ENCODE results near the gene LCLAT1. TPM values are rescaled to one million over a fixed set of nuclear protein-coding genes. Genes with fewer than 3 reads are reported as not detected.

The LCLAT1 gene
- total and polyA plus RNA-seq, 8 donors = 2.0 to 15.0 (median 9.8) TPM

DNA sequence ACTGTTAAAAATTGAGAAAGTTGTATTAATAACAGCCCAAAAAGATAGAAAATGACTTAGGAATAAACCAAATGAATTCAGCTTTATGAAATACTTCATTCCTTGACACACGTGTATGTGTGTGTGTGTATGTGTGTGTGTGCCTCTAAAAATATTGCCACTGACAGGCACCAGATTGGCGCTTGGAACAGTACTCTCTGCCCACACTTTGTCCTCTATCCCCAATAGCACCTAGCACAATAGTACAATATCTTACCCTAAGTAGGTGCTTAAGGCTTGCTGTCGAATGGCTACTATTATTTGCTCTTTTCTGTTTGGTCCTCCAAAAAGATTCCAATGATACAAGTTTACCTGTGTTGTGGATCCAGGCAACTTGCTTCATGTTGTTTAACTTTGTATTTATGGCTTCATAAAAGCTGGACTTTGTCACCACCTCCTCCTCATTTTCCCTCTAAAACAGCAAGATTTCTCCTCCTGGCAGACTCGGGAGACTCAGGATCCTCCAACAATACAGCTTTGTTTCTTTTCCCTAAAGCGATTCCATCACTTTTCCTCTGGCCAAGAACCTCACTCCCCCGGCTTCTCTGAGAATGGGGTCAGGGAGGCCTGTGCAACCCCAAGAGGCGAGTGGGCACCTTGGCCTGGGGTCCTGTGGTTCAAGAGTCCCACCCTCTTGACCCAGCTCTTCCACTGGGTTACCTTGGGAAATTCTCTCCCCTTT is 43.3 kb upstream of the LCLAT1 start:
- TF ChIP-seq, protein P1, sequence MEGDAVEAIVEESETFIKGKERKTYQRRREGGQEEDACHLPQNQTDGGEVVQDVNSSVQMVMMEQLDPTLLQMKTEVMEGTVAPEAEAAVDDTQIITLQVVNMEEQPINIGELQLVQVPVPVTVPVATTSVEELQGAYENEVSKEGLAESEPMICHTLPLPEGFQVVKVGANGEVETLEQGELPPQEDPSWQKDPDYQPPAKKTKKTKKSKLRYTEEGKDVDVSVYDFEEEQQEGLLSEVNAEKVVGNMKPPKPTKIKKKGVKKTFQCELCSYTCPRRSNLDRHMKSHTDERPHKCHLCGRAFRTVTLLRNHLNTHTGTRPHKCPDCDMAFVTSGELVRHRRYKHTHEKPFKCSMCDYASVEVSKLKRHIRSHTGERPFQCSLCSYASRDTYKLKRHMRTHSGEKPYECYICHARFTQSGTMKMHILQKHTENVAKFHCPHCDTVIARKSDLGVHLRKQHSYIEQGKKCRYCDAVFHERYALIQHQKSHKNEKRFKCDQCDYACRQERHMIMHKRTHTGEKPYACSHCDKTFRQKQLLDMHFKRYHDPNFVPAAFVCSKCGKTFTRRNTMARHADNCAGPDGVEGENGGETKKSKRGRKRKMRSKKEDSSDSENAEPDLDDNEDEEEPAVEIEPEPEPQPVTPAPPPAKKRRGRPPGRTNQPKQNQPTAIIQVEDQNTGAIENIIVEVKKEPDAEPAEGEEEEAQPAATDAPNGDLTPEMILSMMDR (IDR thresholded peaks at IDR 0.05) = no peak
- no peak overlapping the region for H3K27ac ChIP-seq
- H3K4me1 ChIP-seq = no peaks in the 10 kb centered on the region
- no peak overlapping the region for H3K4me3 ChIP-seq
- H3K27me3 ChIP-seq = no peaks in the 10 kb centered on the region
- H3K36me3 ChIP-seq = no peaks in the 10 kb centered on the region
- WGBS, 2 donors = 84 to 87% methylated on average over 7 of the region's 7 CpGs
- DNase-seq (no peak), FAIRE-seq (no peak), ATAC-seq (no peak)
- intact Hi-C loops (cut with DNase I) = no loop called here
- H3K9me3 ChIP-seq = no peaks in the 10 kb centered on the region

DNA sequence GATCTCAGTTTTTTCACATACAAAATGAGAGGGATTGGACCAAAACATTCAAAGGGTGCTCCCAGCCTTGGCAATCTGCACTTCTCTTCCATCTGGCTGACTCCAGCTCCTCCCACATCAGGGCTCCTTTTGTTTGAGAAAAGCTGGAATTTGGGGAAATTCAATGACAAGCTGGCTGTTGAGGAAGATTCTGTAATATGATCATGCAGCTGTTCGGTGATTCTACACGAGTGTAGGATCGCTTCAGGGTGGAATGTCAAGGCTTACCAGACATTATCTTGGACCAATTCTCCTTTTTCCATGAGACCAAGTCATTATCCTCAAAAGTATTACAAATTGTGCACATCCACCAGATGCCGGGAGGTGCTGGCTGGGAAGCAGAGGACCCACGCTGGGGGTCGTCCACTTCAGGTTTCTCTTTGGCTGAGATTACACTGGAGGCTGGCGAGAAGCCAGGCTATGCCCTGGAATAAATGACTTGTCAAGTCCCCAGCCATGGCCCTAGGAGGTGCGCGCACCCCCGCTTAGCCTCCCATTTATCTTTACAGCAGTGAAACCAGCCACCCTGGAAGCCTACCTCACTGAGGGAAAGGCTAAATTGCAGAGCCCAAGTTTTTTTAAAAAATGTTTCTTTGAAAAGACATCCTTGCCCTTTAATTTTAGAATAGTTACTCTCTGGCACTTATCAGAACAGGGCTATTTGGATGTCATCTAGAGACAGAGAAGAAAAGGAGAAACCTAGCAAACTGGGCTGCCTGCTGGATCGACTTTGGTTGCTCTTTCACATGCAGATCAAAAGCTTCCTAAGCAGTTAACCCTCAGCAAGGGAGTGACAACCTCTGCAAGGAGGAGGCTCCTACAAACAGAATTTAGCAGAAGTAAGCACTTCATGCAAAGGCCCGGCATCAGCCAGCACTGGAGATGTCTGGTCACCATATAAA is 42.5 kb upstream of the LCLAT1 start:
- TF ChIP-seq, protein P1 (IDR thresholded peaks at IDR 0.05) = no peak
- 68 to 70% methylated on average over 12 of the region's 12 CpGs for WGBS, 2 donors
- no peaks in the 10 kb centered on the region for H3K9me3 ChIP-seq
- no peak for FAIRE-seq
- DNase-seq = peak in 1 of 6 donors; percentile 47
- H3K27ac ChIP-seq = no peak overlapping the region
- no peaks in the 10 kb centered on the region for H3K36me3 ChIP-seq
- peak in 1 of 4 donors; percentile 16 for ATAC-seq
- no peak overlapping the region for H3K4me3 ChIP-seq
- no peaks in the 10 kb centered on the region for H3K4me1 ChIP-seq
- no peaks in the 10 kb centered on the region for H3K27me3 ChIP-seq
- intact Hi-C loops (cut with DNase I) = no loop called here

GRCh38 chr2:30405260-30405605 is 41.8 kb upstream of the LCLAT1 start:
- TF ChIP-seq, protein P1 (IDR thresholded peaks at IDR 0.05) = no peak
- intact Hi-C loops (cut with DNase I) = no loop called here
- FAIRE-seq = no peak
- Histone ChIP-seq H3K27ac (no peak overlapping the region), H3K9me3 (no peaks in the 10 kb centered on the region), H3K36me3 (no peaks in the 10 kb centered on the region), H3K4me1 (no peaks in the 10 kb centered on the region), H3K27me3 (no peaks in the 10 kb centered on the region), H3K4me3 (no peak overlapping the region)
- 73 to 91% methylated on average over 1 of the region's 1 CpG for WGBS, 2 donors
- DNase-seq = no peak
- ATAC-seq = no peak

- Histone ChIP-seq H3K27me3 (no peaks in the 10 kb centered on the region), H3K9me3 (no peaks in the 10 kb centered on the region), H3K27ac (no peak overlapping the region), H3K4me1 (no peaks in the 10 kb centered on the region), H3K36me3 (no peaks in the 10 kb centered on the region), H3K4me3 (no peak overlapping the region)
- DNase-seq = no peak
- TF ChIP-seq, protein P1 (IDR thresholded peaks at IDR 0.05) = no peak
- whole genome bisulfite sequencing, 2 donors = 94 to 96% methylated on average over 2 of the region's 2 CpGs
- FAIRE-seq = no peak
- ATAC-seq = no peak
- intact Hi-C loops (cut with DNase I) = no loop called here
Observed at GRCh38 chr2:30406853-30407252, 40.2 kb upstream of the LCLAT1 start.

Measured in pancreas (tissue), 10 donors.